ENCODE results near the gene TTC7B. TPM values are rescaled to one million over a fixed set of nuclear protein-coding genes. Genes with fewer than 3 reads are reported as not detected.

TTC7B gene
- total RNA-seq, 4 donors from 2014 or later = 19.1 to 87.6 (median 22.1) TPM

DNA sequence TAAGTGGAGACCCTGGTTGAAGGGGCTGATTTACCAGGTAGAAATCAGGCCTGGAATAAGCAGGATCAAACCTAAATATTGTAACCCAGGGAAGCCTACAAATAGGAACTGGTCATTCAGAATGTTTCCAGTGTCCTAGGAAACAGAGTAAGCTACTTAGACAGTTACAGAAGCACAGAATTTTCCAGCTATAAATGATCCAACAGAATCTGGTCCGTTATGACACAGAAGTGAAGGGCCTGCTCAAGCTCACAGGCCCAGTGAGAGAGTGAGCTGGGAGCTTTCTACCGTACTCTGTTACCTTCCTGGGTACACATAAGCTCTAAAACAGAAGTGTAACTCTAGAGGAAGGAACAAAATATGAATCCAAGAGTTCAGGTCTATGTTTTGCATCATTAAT, 119.1 kb downstream of the TTC7B start:
- TF ChIP-seq POLR2A (IDR thresholded peaks at IDR 0.05) (no peak), CTCF (IDR thresholded peaks at IDR 0.05) (no peak)
- Histone ChIP-seq H3K9me3 (no peaks in the 10 kb centered on the region), H3K36me3 (no peaks in the 10 kb centered on the region), H3K27ac (peak overlapping the region in 1 of 3 donors; percentile 20), H3K27me3 (no peaks in the 10 kb centered on the region), H3K4me3 (replicated peaks in 1 of 3) (no peak overlapping the region), H3K4me1 (peaks cover 11 to 15% of the 10 kb centered on the region in 2 donors)
- WGBS, 2 donors = 68 to 71% methylated on average over 2 of the region's 2 CpGs
- no peak for DNase-seq
- intact Hi-C loops (cut with DNase I) = loop anchor here (10.0 kb wide), 2 partner anchors 182 to 392 kb away; no protein-coding TSS in a partner anchor

DNA sequence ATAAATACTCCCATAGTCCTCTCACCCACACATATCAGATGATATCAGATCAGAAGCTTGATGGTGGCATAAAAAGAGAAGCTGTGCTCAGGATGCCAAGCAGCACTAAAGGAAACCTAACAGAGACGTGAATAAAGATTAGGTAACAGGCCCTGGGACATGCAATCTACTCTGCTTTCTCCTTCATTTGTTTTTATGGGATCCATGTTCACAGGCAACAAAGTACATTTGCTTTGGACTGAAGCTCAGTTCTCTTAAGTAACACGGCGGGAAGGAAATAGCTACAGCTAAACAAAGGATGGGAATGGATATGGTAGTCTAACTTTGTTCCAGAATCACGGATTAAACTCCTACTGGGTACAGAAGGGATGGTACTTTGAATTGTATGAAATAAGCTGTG, 119.5 kb downstream of the TTC7B start:
- Histone ChIP-seq H3K4me3 (replicated peaks in 1 of 3) (no peak overlapping the region), H3K4me1 (peaks cover 11 to 15% of the 10 kb centered on the region in 2 donors), H3K9me3 (no peaks in the 10 kb centered on the region), H3K27me3 (no peaks in the 10 kb centered on the region), H3K27ac (no peak overlapping the region), H3K36me3 (no peaks in the 10 kb centered on the region)
- no peak for TF ChIP-seq CTCF (IDR thresholded peaks at IDR 0.05)
- no peak for TF ChIP-seq POLR2A (IDR thresholded peaks at IDR 0.05)
- DNase-seq = no peak
- intact Hi-C loops (cut with DNase I) = loop anchor here (10.0 kb wide), 2 partner anchors 182 to 392 kb away; no protein-coding TSS in a partner anchor
- 78 to 81% methylated on average over 4 of the region's 4 CpGs for WGBS, 2 donors

GRCh38 chr14:90695997-90696660, 120.1 kb downstream of the TTC7B start:
- H3K4me3 ChIP-seq (replicated peaks in 1 of 3) = no peak overlapping the region
- H3K9me3 ChIP-seq = no peaks in the 10 kb centered on the region
- DNase-seq = no peak
- peaks cover 11 to 15% of the 10 kb centered on the region in 2 donors for H3K4me1 ChIP-seq
- no peak for TF ChIP-seq POLR2A (IDR thresholded peaks at IDR 0.05)
- no peaks in the 10 kb centered on the region for H3K27me3 ChIP-seq
- intact Hi-C loops (cut with DNase I) = loop anchor here (10.0 kb wide), 2 partner anchors 181 to 391 kb away; no protein-coding TSS in a partner anchor
- 84 to 92% methylated on average over 11 to 12 of the region's 12 CpGs for WGBS, 2 donors
- H3K36me3 ChIP-seq = no peaks in the 10 kb centered on the region
- H3K27ac ChIP-seq = no peak overlapping the region

GRCh38 chr14:90693413-90693812, 122.8 kb downstream of the TTC7B start:
- H3K4me3 ChIP-seq (replicated peaks in 1 of 3) = no peak overlapping the region
- no peaks in the 10 kb centered on the region for H3K36me3 ChIP-seq
- H3K4me1 ChIP-seq = peaks cover 6 to 12% of the 10 kb centered on the region in 2 donors
- DNase-seq = no peak
- H3K27ac ChIP-seq = no peak overlapping the region
- intact Hi-C loops (cut with DNase I) = loop anchor here (10.0 kb wide), 2 partner anchors 179 to 389 kb away; no protein-coding TSS in a partner anchor
- no peaks in the 10 kb centered on the region for H3K27me3 ChIP-seq
- 81 to 90% methylated on average over 3 of the region's 3 CpGs for WGBS, 2 donors
- TF ChIP-seq CTCF (IDR thresholded peaks at IDR 0.05) = no peak
- no peak for TF ChIP-seq POLR2A (IDR thresholded peaks at IDR 0.05)
- no peaks in the 10 kb centered on the region for H3K9me3 ChIP-seq

DNA sequence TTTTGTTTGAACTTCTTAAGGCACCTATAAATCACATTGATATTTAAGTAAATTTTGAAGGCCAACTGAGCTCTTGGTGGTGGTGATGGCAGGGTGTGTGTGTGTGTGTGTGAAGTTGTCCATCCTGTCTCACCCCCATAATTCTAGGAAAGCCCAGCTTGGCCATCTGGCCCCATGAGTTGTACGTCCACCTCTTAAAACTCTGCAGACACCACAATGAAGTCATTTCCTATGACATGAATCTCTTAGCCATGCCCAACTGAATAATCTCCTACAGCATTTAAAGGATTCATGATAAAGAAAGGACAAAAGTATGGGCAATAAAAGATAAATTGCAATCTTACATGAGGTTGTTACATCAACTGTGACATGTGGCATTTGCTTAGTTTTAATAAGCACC, 123.4 kb downstream of the TTC7B start:
- Histone ChIP-seq H3K4me3 (replicated peaks in 1 of 3) (no peak overlapping the region), H3K27me3 (no peaks in the 10 kb centered on the region), H3K4me1 (peaks cover 5 to 7% of the 10 kb centered on the region in 2 donors), H3K27ac (no peak overlapping the region), H3K36me3 (no peaks in the 10 kb centered on the region), H3K9me3 (no peaks in the 10 kb centered on the region)
- 81 to 88% methylated on average over 1 of the region's 1 CpG for WGBS, 2 donors
- no peak for TF ChIP-seq POLR2A (IDR thresholded peaks at IDR 0.05)
- no peak for TF ChIP-seq CTCF (IDR thresholded peaks at IDR 0.05)
- no peak for DNase-seq
- intact Hi-C loops (cut with DNase I) = loop anchor here (10.0 kb wide), 2 partner anchors 178 to 388 kb away; no protein-coding TSS in a partner anchor
